Tibial nerve (tissue), 4 donors: ENCODE results near the gene KIAA2012. TPM values are rescaled to one million over a fixed set of nuclear protein-coding genes. Genes with fewer than 3 reads are reported as not detected.
A peak's percentile ranks its signal among the peaks of the same experiment; 100 is the strongest.

Experiments
- DNase-seq, 2 donors: peaks; one replicate each; pipeline ENCODE4 v3.0.0-alpha.2; 2019; ENCODE audit warnings: low spot score in 2 of 2
- H3K27ac ChIP-seq, 4 donors: fragments of 200-600 bp; sonication (generic) in 3 of 4; one replicate each; pipeline ENCODE4 v1.5.1; 2017 to 2019; ENCODE audit warnings: mild to moderate bottlenecking in 1 of 4
- H3K27me3 ChIP-seq, 2 donors: fragments of 200-600 bp; sonication (generic) in 1 of 2; one replicate each; pipeline versions ENCODE4 v1.5.1 to v1.6.0; 2017 to 2019
- H3K36me3 ChIP-seq, 3 donors: fragments of 200-600 bp; sonication (generic); one replicate each; pipeline ENCODE4 v1.5.1; 2018 to 2019
- H3K4me1 ChIP-seq, 4 donors: fragments of 200-600 bp; sonication (generic) in 3 of 4; one replicate each; pipeline ENCODE4 v1.5.1; 2017 to 2019
- H3K4me3 ChIP-seq, 4 donors: fragments of 200-600 bp; sonication (generic) in 3 of 4; one replicate each; pipeline ENCODE4 v1.5.1; 2017 to 2019; ENCODE audit warnings: mild to moderate bottlenecking in 1 of 4, moderate library complexity in 1 of 4
- H3K9me3 ChIP-seq, 4 donors: fragments of 200-600 bp; sonication (generic) in 3 of 4; one replicate each; pipeline ENCODE4 v1.5.1; 2017 to 2019
- CTCF ChIP-seq, 5 experiments: fragments of 200-600 bp in 3 of 5; fragments of 450-650 bp in 2 of 5; sonication (generic) in 3 of 5; IDR thresholded peaks; one replicate each; pipeline ENCODE4 v1.5.1; 2016 to 2019; ENCODE audit warnings: antibody characterized with exemption in 5 of 5, mild to moderate bottlenecking in 3 of 5, moderate library complexity in 2 of 5
- EP300 ChIP-seq, 2 donors: sonication (generic); formaldehyde crosslinking; IDR thresholded peaks; one replicate each; pipeline ENCODE4 v1.6.1; 2017; ENCODE audit warnings: antibody characterized with exemption in 2 of 2, mild to moderate bottlenecking in 1 of 2
- POLR2A ChIP-seq, 2 donors: fragments of 450-650 bp; IDR thresholded peaks; one replicate each; pipeline ENCODE4 v1.6.1; 2017; ENCODE audit warnings: antibody characterized with exemption in 2 of 2, mild to moderate bottlenecking in 2 of 2, moderate library complexity in 2 of 2
- WGBS, 2 donors: methylation state at CpG; one replicate each; pipeline ENCODE4 v1.1.5; 2018; 5-methylcytosine and 5-hydroxymethylcytosine counted together
- total RNA-seq, 4 donors: library from RNA; depleted of rRNA; stranded (reverse); fragments of >200 nt; gene quantifications; one replicate each; pipeline ENCODE4 v1.1.0, GENCODE V29; 2016

The KIAA2012 gene
- total RNA-seq, 4 donors from 2014 or later, result not detected

GRCh38 chr2:202099515-202099914, 26.5 kb downstream of the KIAA2012 start:
- H3K27me3 ChIP-seq, result no peaks in the 10 kb centered on the region
- DNase-seq, result no peak
- TF ChIP-seq EP300 (IDR thresholded peaks at IDR 0.05) (no peak), POLR2A (IDR thresholded peaks at IDR 0.05) (no peak), CTCF (IDR thresholded peaks at IDR 0.05) (no peak)
- no peak overlapping the region for H3K4me3 ChIP-seq
- H3K36me3 ChIP-seq, result no peaks in the 10 kb centered on the region
- no peaks in the 10 kb centered on the region for H3K4me1 ChIP-seq
- H3K9me3 ChIP-seq, result no peaks in the 10 kb centered on the region
- 73 to 75% methylated on average over 7 of the region's 7 CpGs for WGBS, 2 donors
- no peak overlapping the region for H3K27ac ChIP-seq

- H3K9me3 ChIP-seq, result no peaks in the 10 kb centered on the region
- WGBS, 2 donors, result 79 to 85% methylated on average over 4 of the region's 4 CpGs
Measured at GRCh38 chr2:202100176-202100575, 27.1 kb downstream of the KIAA2012 start.

GRCh38 chr2:202101026-202101579, 28.0 kb downstream of the KIAA2012 start:
- Histone ChIP-seq H3K27ac (no peak overlapping the region), H3K36me3 (no peaks in the 10 kb centered on the region), H3K9me3 (no peaks in the 10 kb centered on the region), H3K4me3 (no peak overlapping the region), H3K4me1 (no peaks in the 10 kb centered on the region), H3K27me3 (no peaks in the 10 kb centered on the region)
- TF ChIP-seq CTCF (IDR thresholded peaks at IDR 0.05), result no peak
- TF ChIP-seq POLR2A (IDR thresholded peaks at IDR 0.05), result no peak
- TF ChIP-seq EP300 (IDR thresholded peaks at IDR 0.05), result no peak
- WGBS, 2 donors, result 74 to 84% methylated on average over 3 of the region's 3 CpGs
- no peak for DNase-seq

More at GRCh38 chr2:202100176-202100575, 27.1 kb downstream of the KIAA2012 start:
- Histone ChIP-seq H3K4me3 (no peak overlapping the region), H3K36me3 (no peaks in the 10 kb centered on the region), H3K4me1 (no peaks in the 10 kb centered on the region), H3K27ac (no peak overlapping the region), H3K27me3 (no peaks in the 10 kb centered on the region)
- DNase-seq, result no peak
- TF ChIP-seq EP300 (IDR thresholded peaks at IDR 0.05) (no peak), CTCF (IDR thresholded peaks at IDR 0.05) (no peak), POLR2A (IDR thresholded peaks at IDR 0.05) (no peak)

- no peak for TF ChIP-seq EP300 (IDR thresholded peaks at IDR 0.05)
- no peak for TF ChIP-seq CTCF (IDR thresholded peaks at IDR 0.05)
- TF ChIP-seq POLR2A (IDR thresholded peaks at IDR 0.05), result no peak
- 40 to 58% methylated on average over 4 of the region's 4 CpGs for WGBS, 2 donors
- Histone ChIP-seq H3K4me1 (no peaks in the 10 kb centered on the region), H3K4me3 (no peak overlapping the region), H3K9me3 (no peaks in the 10 kb centered on the region), H3K27ac (no peak overlapping the region), H3K27me3 (no peaks in the 10 kb centered on the region), H3K36me3 (no peaks in the 10 kb centered on the region)
- no peak for DNase-seq
Measured at GRCh38 chr2:202102425-202103000, 29.5 kb downstream of the KIAA2012 start.

GRCh38 chr2:202104286-202104870, 31.3 kb downstream of the KIAA2012 start:
- H3K4me1 ChIP-seq, result peaks cover 0 to 6% (median 0%) of the 10 kb centered on the region in 4 donors
- no peaks in the 10 kb centered on the region for H3K9me3 ChIP-seq
- 47 to 63% methylated on average over 2 of the region's 2 CpGs for WGBS, 2 donors
- H3K27me3 ChIP-seq, result no peaks in the 10 kb centered on the region
- no peak overlapping the region for H3K27ac ChIP-seq
- H3K36me3 ChIP-seq, result no peaks in the 10 kb centered on the region
- no peak for TF ChIP-seq EP300 (IDR thresholded peaks at IDR 0.05)
- peak in 2 of 5 experiments; percentile 16 to 27 for TF ChIP-seq CTCF (IDR thresholded peaks at IDR 0.05)
- no peak overlapping the region for H3K4me3 ChIP-seq
- DNase-seq, result no peak
